IMR-90 (cell line): Measurements from ENCODE around the gene CAPN7. TPM values are rescaled to one million over a fixed set of nuclear protein-coding genes. Genes with fewer than 3 reads are reported as not detected.

Source experiments
- ATAC-seq: fragments of 200-7000 bp; cut with Tn5 transposase; 2 replicates; pipeline ENCODE4 v1.9.1; 2020; ENCODE audit warnings: low read depth, mild to moderate bottlenecking, moderate library complexity
- BruUV-seq: library from RNA; stranded (reverse); fragments of 400-500 nt; replicated peaks from 2 replicates; lab custom pipeline; 2021; lab: Mats Ljungman, UMichigan
- CTCF ChIA-PET: fragments of 300-600 bp; formaldehyde crosslinking; extraction: SDS; loops from one replicate; lab custom pipeline; 2021; ENCODE audit warnings: antibody characterized with exemption; lab: Yijun Ruan, JAX
- POLR2A ChIA-PET: fragments of 300-600 bp; sonication (Branson Sonifier 250); formaldehyde crosslinking; loops from one replicate; lab custom pipeline; 2022; ENCODE audit warnings: antibody characterized with exemption; ENCODE audit not compliant: unreplicated experiment; lab: Charles Lee
- DNase-seq: peaks from one replicate; pipeline ENCODE4 v3.0.0; 2013
- H2AFZ ChIP-seq: replicated peaks from 2 replicates; pipeline ENCODE3; 2013; ENCODE audit warnings: low read length, mild to moderate bottlenecking; ENCODE audit not compliant: poor library complexity
- H2AK5ac ChIP-seq: 2 replicates; pipeline ENCODE4 v1.6.1; 2013; ENCODE audit warnings: low read depth, low read length, inconsistent platforms
- H2AK9ac ChIP-seq: replicated peaks from 2 replicates; pipeline ENCODE3; 2013; ENCODE audit warnings: mild to moderate bottlenecking, low read depth, low read length, moderate library complexity; ENCODE audit not compliant: poor library complexity
- H2BK120ac ChIP-seq: 2 replicates; pipeline ENCODE4 v1.6.1; 2013; ENCODE audit warnings: low read depth, low read length, inconsistent platforms
- H2BK15ac ChIP-seq: 3 replicates; pipeline ENCODE4 v1.6.1; 2013; ENCODE audit warnings: low read depth, low read length, inconsistent platforms
- H2BK20ac ChIP-seq: 2 replicates; pipeline ENCODE4 v1.6.1; 2013; ENCODE audit warnings: low read depth, mild to moderate bottlenecking, inconsistent platforms, low read length, moderate library complexity
- H2BK5ac ChIP-seq: 2 replicates; pipeline ENCODE4 v1.6.1; 2013; ENCODE audit warnings: mild to moderate bottlenecking, low read depth, low read length, inconsistent platforms; ENCODE audit not compliant: poor library complexity, severe bottlenecking
- H3K14ac ChIP-seq: replicated peaks from 2 replicates; pipeline ENCODE4 v1.6.1; 2013; ENCODE audit warnings: low read depth, low read length, inconsistent platforms
- H3K18ac ChIP-seq: 2 replicates; pipeline ENCODE4 v1.6.1; 2013; ENCODE audit warnings: low read depth, low read length, control low read depth
- H3K23ac ChIP-seq: 2 replicates; pipeline ENCODE4 v1.6.1; 2013; ENCODE audit warnings: low read depth, low read length, inconsistent platforms
- H3K27ac ChIP-seq: 2 replicates; pipeline ENCODE4 v1.5.1; 2013; ENCODE audit warnings: mild to moderate bottlenecking, control low read depth, low read length; ENCODE audit not compliant: insufficient read depth
- H3K27me3 ChIP-seq: 2 replicates; pipeline ENCODE4 v1.6.1; 2013; ENCODE audit warnings: low read length; ENCODE audit not compliant: control insufficient read depth, insufficient read depth
- H3K36me3 ChIP-seq: 2 replicates; pipeline ENCODE4 v1.6.1; 2013; ENCODE audit warnings: low read length, mixed read lengths; ENCODE audit not compliant: control insufficient read depth, insufficient read depth
- H3K4ac ChIP-seq: 2 replicates; pipeline ENCODE4 v1.6.1; 2013; ENCODE audit warnings: low read depth, low read length, inconsistent platforms
- H3K4me1 ChIP-seq: 2 replicates; pipeline ENCODE4 v1.6.1; 2013; ENCODE audit warnings: low read length, mixed read lengths; ENCODE audit not compliant: control insufficient read depth, insufficient read depth
- H3K4me2 ChIP-seq: 2 replicates; pipeline ENCODE4 v1.6.1; 2013; ENCODE audit warnings: low read depth, mild to moderate bottlenecking, control low read depth, low read length, moderate library complexity
- H3K4me3 ChIP-seq: 2 replicates; pipeline ENCODE4 v1.5.1; 2013; ENCODE audit warnings: low read depth, mild to moderate bottlenecking, control low read depth, low read length, moderate library complexity; ENCODE audit not compliant: insufficient read depth
- H3K56ac ChIP-seq: 2 replicates; pipeline ENCODE4 v1.6.1; 2013; ENCODE audit warnings: low read length, inconsistent platforms; ENCODE audit not compliant: insufficient read depth; ENCODE audit errors: extremely low read depth
- H3K79me1 ChIP-seq, 2 experiments: 2 replicates each; pipeline ENCODE4 v1.6.1; 2013; ENCODE audit warnings: low read length in 2 of 2, inconsistent platforms in 1 of 2, low read depth in 1 of 2
- H3K9ac ChIP-seq: 2 replicates; pipeline ENCODE4 v1.6.1; 2013; ENCODE audit warnings: low read depth, low read length, control low read depth
- H3K9me1 ChIP-seq: 2 replicates; pipeline ENCODE4 v1.6.1; 2013; ENCODE audit warnings: low read length, inconsistent platforms; ENCODE audit not compliant: insufficient read depth
- H3K9me3 ChIP-seq: 2 replicates; pipeline ENCODE4 v1.6.1; 2013; ENCODE audit warnings: low read length; ENCODE audit not compliant: control insufficient read depth, insufficient read depth
- H4K20me1 ChIP-seq: 2 replicates; pipeline ENCODE4 v1.6.1; 2013; ENCODE audit warnings: low read length, inconsistent platforms; ENCODE audit not compliant: insufficient read depth
- H4K5ac ChIP-seq: 2 replicates; pipeline ENCODE4 v1.6.1; 2013; ENCODE audit warnings: mild to moderate bottlenecking, low read depth, low read length, control low read depth
- H4K8ac ChIP-seq, 2 experiments: 2 replicates each; pipeline ENCODE4 v1.6.1; 2013; ENCODE audit warnings: low read depth in 2 of 2, low read length in 2 of 2, control low read depth in 1 of 2, inconsistent platforms in 1 of 2
- H4K91ac ChIP-seq: 2 replicates; pipeline ENCODE4 v1.6.1; 2013; ENCODE audit warnings: low read depth, low read length, inconsistent platforms; ENCODE audit not compliant: insufficient read depth
- BHLHE40 ChIP-seq: fragments of 150-350 bp; IDR thresholded peaks from 2 replicates; pipeline ENCODE4 v1.6.1; 2016; ENCODE audit warnings: mild to moderate bottlenecking, low read depth, low read length
- CEBPB ChIP-seq: IDR thresholded peaks from 2 replicates; pipeline ENCODE4 v1.6.1; 2012; ENCODE audit warnings: low read depth, low read length, improper control_type of control experiment
- CHD1 ChIP-seq: IDR thresholded peaks from 2 replicates; pipeline ENCODE4 v1.6.1; 2012; ENCODE audit warnings: low read depth, low read length, improper control_type of control experiment
- CTCF ChIP-seq: conservative IDR thresholded peaks from 2 replicates; pipeline ENCODE4 v1.5.1; 2012; ENCODE audit warnings: mild to moderate bottlenecking, low read depth, low read length, improper control_type of control experiment
- FOS ChIP-seq: fragments of 150-350 bp; IDR thresholded peaks from 2 replicates; pipeline ENCODE4 v1.6.1; 2016; ENCODE audit warnings: low read depth, low read length
- MAFK ChIP-seq: IDR thresholded peaks from 2 replicates; pipeline ENCODE4 v1.6.1; 2012; ENCODE audit warnings: low read depth, low read length, improper control_type of control experiment
- POLR2A ChIP-seq: IDR thresholded peaks from 2 replicates; pipeline ENCODE4 v1.6.1; 2012; ENCODE audit warnings: mild to moderate bottlenecking, low read depth, low read length
- RFX5 ChIP-seq: IDR thresholded peaks from 2 replicates; pipeline ENCODE4 v1.8.0; 2012; ENCODE audit warnings: low read depth, mild to moderate bottlenecking, low read length, moderate library complexity
- SMC3 ChIP-seq: fragments of 150-350 bp; IDR thresholded peaks from 2 replicates; pipeline ENCODE4 v1.6.1; 2016; ENCODE audit warnings: low read depth, mild to moderate bottlenecking, antibody characterized with exemption, low read length, moderate library complexity
- WGBS, 2 experiments: methylation state at CpG; one replicate each; pipeline versions ENCODE4 v1.1.5 to v1.1.7; 2013; ENCODE audit warnings: missing lambda C conversion rate in 2 of 2; ENCODE audit not compliant: insufficient read length in 1 of 2; ENCODE audit errors: extremely low coverage in 2 of 2; 5-methylcytosine and 5-hydroxymethylcytosine counted together
- dilution Hi-C: fragments of 300-500 bp; cut with HindIII; formaldehyde crosslinking; loops from one replicate; pipeline ENCODE4 v1.14.3; 2018; ENCODE audit warnings: low sequenced_read_pairs; ENCODE audit not compliant: unreplicated experiment
- in situ Hi-C: fragments of 300-500 bp; cut with MboI; formaldehyde crosslinking; loops from 3 replicates; pipeline ENCODE4 v1.14.3; 2019; ENCODE audit warnings: low sequenced_read_pairs, inconsistent platforms, mixed read lengths
- intact Hi-C: fragments of 100-400 bp; cut with micrococcal nuclease; formaldehyde crosslinking; loops from 2 replicates; pipeline ENCODE4 v1.10.0; 2022
- polyA plus RNA-seq, 3 experiments: library from polyadenylated mRNA; depleted of rRNA; stranded (reverse); fragments of >200 nt; gene quantifications; 2 replicates each; pipeline ENCODE4 v1.2.3, GENCODE V29; 2012; ENCODE audit warnings: low replicate concordance in 1 of 3
- total RNA-seq: library from RNA; depleted of rRNA; stranded (reverse); fragments of >200 nt; gene quantifications from 2 replicates; pipeline ENCODE4 v1.2.3, GENCODE V29; 2012

The CAPN7 gene
- total and polyA plus RNA-seq, 2 of the 4 experiments (the other 2 are of a cell fraction): 14.5 to 21.3 TPM

DNA sequence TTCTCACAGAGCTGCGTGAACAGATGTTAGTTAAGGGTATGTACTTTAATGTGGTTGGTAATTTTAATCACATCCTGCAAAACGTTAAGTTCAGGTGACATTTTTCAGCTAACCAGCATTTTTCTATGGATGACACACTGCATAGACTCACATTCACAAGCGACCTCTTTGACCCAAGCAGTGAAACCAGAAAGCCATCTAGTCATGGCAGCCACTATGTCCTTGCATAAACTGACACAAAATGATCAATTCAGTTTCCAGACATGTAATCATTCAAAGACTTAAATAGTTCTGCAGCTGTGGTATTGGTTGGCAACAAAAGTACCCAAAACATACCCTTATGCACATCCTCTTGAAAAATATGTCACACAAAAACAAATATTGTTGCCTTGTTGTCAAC lies 7.4 kb upstream of the CAPN7 start:
- Histone ChIP-seq H4K8ac (no peak overlapping the region), H3K18ac (no peak overlapping the region), H3K23ac (no peak overlapping the region), H3K27ac (no peak overlapping the region), H3K79me1 (no peaks in the 10 kb centered on the region), H3K56ac (no peak overlapping the region), H2BK120ac (no peak overlapping the region), H3K14ac (no peak overlapping the region), H2AFZ (no peak overlapping the region), H2BK5ac (no peak overlapping the region), H3K4me3 (no peak overlapping the region), H3K9ac (no peak overlapping the region), H3K27me3 (peaks cover 10% of the 10 kb centered on the region), H3K9me1 (no peaks in the 10 kb centered on the region), H3K4me1 (no peaks in the 10 kb centered on the region), H3K9me3 (no peaks in the 10 kb centered on the region), H4K91ac (no peak overlapping the region), H2BK20ac (no peak overlapping the region), H3K4me2 (no peak overlapping the region), H2AK5ac (no peak overlapping the region), H4K5ac (no peak overlapping the region), H2AK9ac (no peak overlapping the region), H4K20me1 (no peaks in the 10 kb centered on the region), H3K36me3 (no peaks in the 10 kb centered on the region), H2BK15ac (no peak overlapping the region), H3K4ac (no peak overlapping the region)
- intact Hi-C loops: no loop called here
- BruUV-seq: no TSS peak
- in situ Hi-C loops: no loop called here
- dilution Hi-C loops: no loop called here
- no peak for TF ChIP-seq SMC3
- no peak for TF ChIP-seq MAFK
- no peak for TF ChIP-seq CHD1
- no peak for TF ChIP-seq CTCF
- TF ChIP-seq BHLHE40: no peak
- TF ChIP-seq FOS: no peak
- TF ChIP-seq POLR2A: no peak
- no peak for TF ChIP-seq RFX5
- no peak for TF ChIP-seq CEBPB
- ChIA-PET POLR2A (no interaction called here), CTCF (no interaction called here)
- 33% methylated on average over 1 of the region's 3 CpGs; no CpG with 5 or more reads in 1 of the 2 experiments for WGBS, 2 experiments
- no peak for DNase-seq
- no peak for ATAC-seq
